T-cell (primary cell): ENCODE results near the gene SNURF. TPM values are rescaled to one million over a fixed set of nuclear protein-coding genes. Genes with fewer than 3 reads are reported as not detected.
"Not testable (repeated sequence)": the region's sequence is repeated elsewhere in the genome, so short reads cannot be mapped to it uniquely, and the experiment has no call there.

Experiments
- ATAC-seq, 4 experiments: fragments of 200-7000 bp in 3 of 4; fragments of 150-1000 bp in 1 of 4; cut with Tn5 transposase; replicated peaks in 1 of 4; 1 replicate in 3 of 4; 2 replicates in 1 of 4; pipeline ENCODE4 v1.10.0; 2021; ENCODE audit warnings: moderate library complexity in 3 of 4, mild to moderate bottlenecking in 2 of 4, moderate number of reproducible peaks in 1 of 4
- CTCF ChIA-PET, 2 donors: fragments of 300-600 bp; sonication (Branson Sonifier 250); formaldehyde crosslinking; loops; one replicate each; lab custom pipeline; 2022; ENCODE audit warnings: antibody characterized with exemption in 2 of 2; lab: Charles Lee
- POLR2A ChIA-PET, 2 donors: fragments of 300-600 bp; sonication (Branson Sonifier 250); formaldehyde crosslinking; loops; one replicate each; lab custom pipeline; 2022; ENCODE audit warnings: antibody characterized with exemption in 2 of 2; lab: Charles Lee
- DNase-seq, 35 experiments: peaks; one replicate each; pipeline versions ENCODE4 v3.0.0 to v3.0.0-alpha.2; 2013 to 2023
- H3K27ac ChIP-seq: one replicate; pipeline ENCODE4 v1.5.1; 2013; ENCODE audit warnings: low read length
- H3K27me3 ChIP-seq, 2 experiments: replicated peaks in 1 of 2; 1 replicate in 1 of 2; 2 replicates in 1 of 2; pipeline versions ENCODE4 v1.6.1 to v1.7.0; 2013; ENCODE audit warnings: low read length in 1 of 2, mixed read lengths in 1 of 2; ENCODE audit not compliant: control insufficient read depth in 2 of 2, insufficient read depth in 2 of 2; ENCODE audit errors: extremely low read depth in 1 of 2
- H3K36me3 ChIP-seq, 2 donors: 1 replicate in 1 of 2; 2 replicates in 1 of 2; pipeline versions ENCODE4 v1.6.1 to v1.7.0; 2013; ENCODE audit warnings: low read length in 1 of 2; ENCODE audit not compliant: control insufficient read depth in 2 of 2, insufficient read depth in 1 of 2; ENCODE audit errors: extremely low read depth in 1 of 2
- H3K4me1 ChIP-seq, 2 experiments: 1 replicate in 1 of 2; 2 replicates in 1 of 2; pipeline versions ENCODE4 v1.6.1 to v1.7.0; 2013; ENCODE audit warnings: low read length in 2 of 2, mixed read lengths in 1 of 2; ENCODE audit not compliant: insufficient read depth in 2 of 2, control insufficient read depth in 1 of 2; ENCODE audit errors: extremely low read depth in 1 of 2
- H3K4me3 ChIP-seq, 2 donors: 1 replicate in 1 of 2; 2 replicates in 1 of 2; pipeline versions ENCODE4 v1.5.1 to v1.7.0; 2013; ENCODE audit warnings: mild to moderate bottlenecking in 2 of 2, low read length in 1 of 2, moderate library complexity in 1 of 2; ENCODE audit not compliant: control insufficient read depth in 1 of 2; ENCODE audit errors: extremely low read depth in 1 of 2
- H3K9me3 ChIP-seq: 2 replicates; pipeline ENCODE4 v1.7.0; 2013
- H3K27ac Mint-ChIP-seq, 2 donors: one replicate each; pipeline ENCODE4 v1.8.0; 2020 to 2021; ENCODE audit warnings: mild to moderate bottlenecking in 2 of 2, mixed read lengths in 2 of 2
- H3K27me3 Mint-ChIP-seq, 2 donors: one replicate each; pipeline ENCODE4 v1.8.0; 2021 to 2022; ENCODE audit warnings: mixed read lengths in 2 of 2
- H3K36me3 Mint-ChIP-seq: one replicate; pipeline ENCODE4 v1.8.0; 2021; ENCODE audit warnings: mixed read lengths
- H3K4me1 Mint-ChIP-seq, 3 donors: one replicate each; pipeline ENCODE4 v1.8.0; 2020 to 2022; ENCODE audit warnings: mixed read lengths in 3 of 3, mild to moderate bottlenecking in 1 of 3
- H3K4me3 Mint-ChIP-seq, 3 donors: one replicate each; pipeline ENCODE4 v1.8.0; 2020 to 2022; ENCODE audit warnings: mild to moderate bottlenecking in 3 of 3, mixed read lengths in 3 of 3, moderate library complexity in 3 of 3
- H3K9me3 Mint-ChIP-seq, 3 donors: one replicate each; pipeline ENCODE4 v1.8.0; 2020 to 2022; ENCODE audit warnings: mixed read lengths in 3 of 3
- WGBS: methylation state at CpG from one replicate; pipeline ENCODE4 v1.1.5; 2013; ENCODE audit warnings: missing lambda C conversion rate; ENCODE audit not compliant: insufficient coverage; 5-methylcytosine and 5-hydroxymethylcytosine counted together
- total RNA-seq, 35 experiments: library from RNA in 6 of 35; stranded (reverse) in 6 of 35; fragments of 120-200 nt in 1 of 35; gene quantifications; one replicate each; pipeline versions ENCODE4 v1.2.1 to v1.2.4 and lab custom pipeline; 2013 to 2026

SNURF gene
- total RNA-seq, 5 donors from 2014 or later (not counting 1 experiment from before 2014, with no cell fraction given), result 15.6 to 42.8 (median 30.2) TPM

DNA sequence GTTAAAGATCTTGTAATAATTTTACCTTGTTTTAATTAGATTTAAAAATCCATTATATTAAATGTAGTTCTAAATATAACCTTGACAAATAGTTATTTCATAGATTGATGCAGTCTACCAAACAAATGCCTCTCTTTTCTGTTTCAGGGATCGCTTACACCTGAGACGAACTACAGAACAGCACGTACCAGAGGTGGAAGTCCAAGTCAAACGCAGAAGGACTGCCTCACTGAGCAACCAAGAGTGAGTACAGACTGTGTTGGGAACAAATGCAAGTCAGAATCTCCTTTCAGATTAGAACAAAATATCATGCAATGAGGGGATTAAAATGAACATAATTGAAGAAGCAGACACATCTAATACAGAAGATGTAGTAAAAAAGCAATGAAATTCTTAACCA, 7.2 kb downstream of the SNURF start:
- peaks cover 2% of the 10 kb centered on the region for H3K9me3 ChIP-seq
- H3K27ac ChIP-seq, result no peak overlapping the region
- no peak for DNase-seq
- H3K36me3 ChIP-seq, result peaks cover 7 to 38% of the 10 kb centered on the region in 2 donors
- H3K27me3 ChIP-seq, result no peaks in the 10 kb centered on the region
- POLR2A ChIA-PET, result interaction anchor here in 1 of 2 donors (0.6 kb wide), 1 partner anchor 81 kb away, joined by 3 read pairs; no protein-coding TSS in a partner anchor
- Mint-ChIP-seq H3K27ac (no peak overlapping the region), H3K4me1 (peaks cover 5 to 31% (median 23%) of the 10 kb centered on the region in 3 donors), H3K27me3 (no peaks in the 10 kb centered on the region), H3K9me3 (peaks cover 2 to 26% (median 7%) of the 10 kb centered on the region in 3 donors), H3K4me3 (no peak overlapping the region), H3K36me3 (peaks cover 59% of the 10 kb centered on the region)
- no peak overlapping the region for H3K4me3 ChIP-seq
- 100% methylated on average over 2 of the region's 4 CpGs for WGBS
- peaks cover 2 to 8% of the 10 kb centered on the region in 2 experiments for H3K4me1 ChIP-seq
- no peak for ATAC-seq
- CTCF ChIA-PET, result no interaction called here

GRCh38 chr15:24962880-24963279, 8.1 kb downstream of the SNURF start:
- Mint-ChIP-seq H3K27ac (no peak overlapping the region), H3K4me3 (no peak overlapping the region), H3K9me3 (peaks cover 2 to 26% (median 11%) of the 10 kb centered on the region in 3 donors), H3K36me3 (peaks cover 64% of the 10 kb centered on the region), H3K27me3 (no peaks in the 10 kb centered on the region), H3K4me1 (peaks cover 0 to 24% (median 15%) of the 10 kb centered on the region in 3 donors)
- CTCF ChIA-PET, result no interaction called here
- DNase-seq (no peak), ATAC-seq (no peak)
- Histone ChIP-seq H3K27me3 (no peaks in the 10 kb centered on the region), H3K9me3 (peaks cover 2% of the 10 kb centered on the region), H3K27ac (no peak overlapping the region), H3K4me3 (no peak overlapping the region), H3K4me1 (peaks cover 0 to 3% of the 10 kb centered on the region in 2 experiments), H3K36me3 (peaks cover 7 to 44% of the 10 kb centered on the region in 2 donors)
- POLR2A ChIA-PET, result no interaction called here
- WGBS, result no CpG with 5 or more reads among the region's 4 CpGs

GRCh38 chr15:24966364-24967103, 11.7 kb downstream of the SNURF start:
- ChIA-PET POLR2A (no interaction called here), CTCF (no interaction called here)
- WGBS, result no CpG with 5 or more reads among the region's 4 CpGs
- no peaks in the 10 kb centered on the region for H3K4me1 ChIP-seq
- Mint-ChIP-seq H3K4me1 (peaks cover 0 to 4% (median 0%) of the 10 kb centered on the region in 3 donors), H3K4me3 (no peak overlapping the region), H3K27ac (no peak overlapping the region), H3K36me3 (peaks cover 69% of the 10 kb centered on the region), H3K27me3 (no peaks in the 10 kb centered on the region), H3K9me3 (peaks cover 2 to 27% (median 11%) of the 10 kb centered on the region in 3 donors)
- H3K27ac ChIP-seq, result no peak overlapping the region
- H3K36me3 ChIP-seq, result peaks cover 3 to 57% of the 10 kb centered on the region in 2 donors
- no peak for DNase-seq
- peaks cover 3% of the 10 kb centered on the region for H3K9me3 ChIP-seq
- no peaks in the 10 kb centered on the region for H3K27me3 ChIP-seq
- H3K4me3 ChIP-seq, result no peak overlapping the region
- no peak for ATAC-seq

DNA sequence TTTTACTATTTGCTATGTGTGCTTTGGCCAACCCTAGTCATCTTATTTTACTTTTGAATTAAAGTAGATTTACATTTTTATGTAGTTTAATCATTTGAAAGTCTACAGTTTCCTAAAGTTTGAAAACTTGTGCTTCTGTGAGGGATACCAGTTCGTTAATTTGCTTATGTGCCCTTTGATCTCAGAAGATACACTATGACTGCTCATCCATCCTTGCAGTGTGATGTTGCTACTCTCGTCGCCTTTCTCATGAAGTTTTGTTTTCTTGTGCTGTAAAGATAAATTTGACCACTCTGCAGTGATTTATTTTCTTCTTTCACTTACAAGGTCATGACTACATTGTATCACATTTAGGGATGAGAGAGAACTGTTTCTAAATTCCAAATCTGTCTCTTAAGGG, 16.3 kb downstream of the SNURF start:
- no peak overlapping the region for H3K4me3 Mint-ChIP-seq
- H3K4me3 ChIP-seq, result no peak overlapping the region
- peaks cover 7% of the 10 kb centered on the region for H3K9me3 ChIP-seq
- H3K27ac Mint-ChIP-seq, result no peak overlapping the region
- no CpG with 5 or more reads among the region's 3 CpGs for WGBS
- CTCF ChIA-PET, result no interaction called here
- DNase-seq (no peak), ATAC-seq (no peak)
- peaks cover 0 to 52% of the 10 kb centered on the region in 2 donors for H3K36me3 ChIP-seq
- no peaks in the 10 kb centered on the region for H3K4me1 ChIP-seq
- H3K4me1 Mint-ChIP-seq, result no peaks in the 10 kb centered on the region
- peaks cover 71% of the 10 kb centered on the region for H3K36me3 Mint-ChIP-seq
- peaks cover 17 to 31% (median 17%) of the 10 kb centered on the region in 3 donors for H3K9me3 Mint-ChIP-seq
- POLR2A ChIA-PET, result no interaction called here
- no peaks in the 10 kb centered on the region for H3K27me3 ChIP-seq
- no peaks in the 10 kb centered on the region for H3K27me3 Mint-ChIP-seq
- H3K27ac ChIP-seq, result no peak overlapping the region

DNA sequence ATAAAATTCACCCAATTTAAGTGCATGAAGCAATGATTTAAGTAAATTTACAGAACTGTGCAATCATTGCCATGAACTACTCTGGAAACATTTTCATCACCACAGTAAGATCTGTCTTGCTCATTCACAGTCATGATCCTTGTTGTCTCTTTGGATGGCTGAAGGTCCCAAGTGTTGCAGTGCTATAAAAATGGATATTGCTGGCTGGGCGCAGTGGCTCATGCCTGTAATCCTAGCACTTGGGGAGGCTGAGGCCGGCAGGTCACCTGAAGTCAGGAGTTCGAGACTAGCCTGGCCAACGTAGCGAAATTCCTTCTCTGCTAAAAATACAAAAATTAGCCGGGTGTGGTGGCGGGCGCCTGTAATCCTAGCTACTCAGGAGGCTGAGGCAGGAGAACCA, 17.0 kb downstream of the SNURF start:
- Histone ChIP-seq H3K36me3 (peaks cover 0 to 52% of the 10 kb centered on the region in 2 donors), H3K4me3 (no peak overlapping the region), H3K4me1 (no peaks in the 10 kb centered on the region), H3K27me3 (no peaks in the 10 kb centered on the region), H3K9me3 (peaks cover 9% of the 10 kb centered on the region), H3K27ac (no peak overlapping the region)
- ChIA-PET POLR2A (no interaction called here), CTCF (no interaction called here)
- H3K36me3 Mint-ChIP-seq, result peaks cover 71% of the 10 kb centered on the region
- DNase-seq (no peak), ATAC-seq (no peak)
- no peak overlapping the region for H3K27ac Mint-ChIP-seq
- H3K27me3 Mint-ChIP-seq, result no peaks in the 10 kb centered on the region
- peaks cover 0 to 2% (median 0%) of the 10 kb centered on the region in 3 donors for H3K4me1 Mint-ChIP-seq
- 84% methylated on average over 5 of the region's 8 CpGs for WGBS
- H3K4me3 Mint-ChIP-seq, result no peak overlapping the region
- H3K9me3 Mint-ChIP-seq, result peaks cover 23 to 30% (median 24%) of the 10 kb centered on the region in 3 donors

- POLR2A ChIA-PET, H3K27ac ChIP-seq, H3K4me3 Mint-ChIP-seq, H3K27ac Mint-ChIP-seq, H3K27me3 ChIP-seq, H3K27me3 Mint-ChIP-seq, ATAC-seq, H3K4me1 Mint-ChIP-seq, H3K4me3 ChIP-seq, H3K4me1 ChIP-seq, DNase-seq, CTCF ChIA-PET: not testable (repeated sequence)
- peaks cover 21 to 29% (median 24%) of the 10 kb centered on the region in 3 donors for H3K9me3 Mint-ChIP-seq
- peaks cover 10% of the 10 kb centered on the region for H3K9me3 ChIP-seq
- H3K36me3 ChIP-seq, result peaks cover 0 to 55% of the 10 kb centered on the region in 2 donors
- WGBS, result no CpG with 5 or more reads among the region's 5 CpGs
- H3K36me3 Mint-ChIP-seq, result peaks cover 74% of the 10 kb centered on the region
Observed at GRCh38 chr15:24972707-24973106, 17.9 kb downstream of the SNURF start.
